Kidney (tissue), 14 donors: ENCODE measurements around the gene RTN3. TPM values are rescaled to one million over a fixed set of nuclear protein-coding genes. Genes with fewer than 3 reads are reported as not detected.
"Not testable (repeated sequence)": the region's sequence is repeated elsewhere in the genome, so short reads cannot be mapped to it uniquely, and the experiment has no call there.

Source experiments
- DNase-seq, 5 donors: peaks; one replicate each; pipeline ENCODE4 v3.0.0-alpha.2; 2013 to 2020
- FAIRE-seq: peaks from 2 replicates; lab custom pipeline; 2012; peaks lifted over from hg19 to GRCh38; lab: Jason Lieb, UNC
- H3K27ac ChIP-seq, 2 donors: one replicate each; pipeline ENCODE4 v1.7.0; 2013; ENCODE audit warnings: low read depth in 2 of 2, low read length in 2 of 2, inconsistent platforms in 1 of 2
- H3K27me3 ChIP-seq: one replicate; pipeline ENCODE4 v1.7.1; 2013; ENCODE audit warnings: low read length, inconsistent platforms; ENCODE audit not compliant: control insufficient read depth, insufficient read depth
- H3K36me3 ChIP-seq, 3 donors: one replicate each; pipeline versions ENCODE4 v1.7.0 to v1.7.1; 2013; ENCODE audit warnings: low read length in 3 of 3, control low read depth in 1 of 3, inconsistent platforms in 1 of 3; ENCODE audit not compliant: insufficient read depth in 3 of 3, control insufficient read depth in 2 of 3
- H3K4me1 ChIP-seq, 3 donors: one replicate each; pipeline versions ENCODE4 v1.7.0 to v1.7.1; 2013; ENCODE audit warnings: low read length in 3 of 3, inconsistent platforms in 1 of 3, low read depth in 1 of 3; ENCODE audit not compliant: control insufficient read depth in 2 of 3, insufficient read depth in 2 of 3
- H3K4me3 ChIP-seq, 3 donors: one replicate each; pipeline versions ENCODE4 v1.7.0 to v1.8.1; 2013; ENCODE audit warnings: low read length in 3 of 3, control low read depth in 1 of 3, inconsistent platforms in 1 of 3
- H3K9ac ChIP-seq, 3 donors: one replicate each; pipeline versions ENCODE4 v1.7.0 to v1.7.1; 2013; ENCODE audit warnings: low read length in 3 of 3, control low read depth in 1 of 3, inconsistent platforms in 1 of 3
- H3K9me3 ChIP-seq, 3 donors: one replicate each; pipeline versions ENCODE4 v1.7.0 to v1.7.1; 2013; ENCODE audit warnings: low read length in 3 of 3, control low read depth in 1 of 3, inconsistent platforms in 1 of 3; ENCODE audit not compliant: control insufficient read depth in 2 of 3, insufficient read depth in 1 of 3
- intact Hi-C: fragments of 100-400 bp; cut with DNase I; formaldehyde crosslinking; loops from one replicate; pipeline ENCODE4 v1.11.1; 2022
- polyA plus RNA-seq: library from polyadenylated mRNA; stranded (reverse); fragments of 350-450 nt; fragmentation: Illumina TruSeq; extraction: RNeasy Lipid Tissue Mini Kit (QIAGEN cat#74804); gene quantifications from one replicate; pipeline ENCODE4 v1.2.3, GENCODE V29; 2014; ENCODE audit warnings: low read depth, low replicate concordance; ENCODE audit not compliant: insufficient read depth
- total RNA-seq: library from RNA; stranded (reverse); fragmentation: NEBNext Ultra II Directional; extraction: Animal tissue kit (Norgen Biotek cat#: 25700); gene quantifications from one replicate; pipeline ENCODE4 v1.2.1, GENCODE V29; 2021
- TF ChIP-seq, protein P1 (sequence below): IDR thresholded peaks from 3 replicates; pipeline ENCODE4 v1.5.1; 2012; ENCODE audit warnings: mild to moderate bottlenecking, moderate library complexity, borderline replicate concordance; ENCODE audit not compliant: insufficient read depth; ENCODE audit errors: extremely low read depth
- donor health status: control.
- donor health status: control.
- donor health status: control.
- donor health status: control.
- donor health status: control.
- donor health status: DM: yes; HTN: yes; CAD: no.
- donor health status: Normal renal cell carcinoma (clear cell type).

Gene RTN3
- total and polyA plus RNA-seq, 2 donors from 2014 or later, result 93.1 to 109 TPM

DNA sequence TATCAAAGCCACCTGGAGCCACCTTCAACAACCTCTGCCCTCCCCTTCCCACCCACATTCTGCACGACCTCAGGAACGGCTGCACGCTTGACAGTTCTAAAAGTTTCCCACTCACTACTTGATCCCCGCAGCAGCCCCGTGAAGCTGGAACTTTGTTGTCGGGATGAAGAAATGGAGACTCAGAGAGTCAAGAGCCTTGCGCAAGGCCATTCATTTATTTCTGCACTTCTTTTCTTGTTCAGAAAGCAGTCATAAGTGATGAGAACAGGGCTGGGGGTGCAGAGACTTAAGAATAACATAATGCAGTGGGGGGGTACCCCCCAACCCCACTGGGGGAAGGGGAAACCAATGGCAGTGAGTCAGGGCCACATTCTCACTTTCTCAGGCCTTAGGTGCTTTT lies 89.5 kb downstream of the RTN3 start:
- Histone ChIP-seq H3K9me3 (no peaks in the 10 kb centered on the region), H3K36me3 (no peaks in the 10 kb centered on the region), H3K27ac (no peak overlapping the region), H3K27me3 (no peaks in the 10 kb centered on the region), H3K4me1 (peaks cover 0 to 12% (median 7%) of the 10 kb centered on the region in 3 donors), H3K4me3 (no peak overlapping the region), H3K9ac (no peak overlapping the region)
- peak in 1 of 5 donors; percentile 42 for DNase-seq
- intact Hi-C loops, result no loop called here
- no peak for FAIRE-seq
- TF ChIP-seq, protein P1, sequence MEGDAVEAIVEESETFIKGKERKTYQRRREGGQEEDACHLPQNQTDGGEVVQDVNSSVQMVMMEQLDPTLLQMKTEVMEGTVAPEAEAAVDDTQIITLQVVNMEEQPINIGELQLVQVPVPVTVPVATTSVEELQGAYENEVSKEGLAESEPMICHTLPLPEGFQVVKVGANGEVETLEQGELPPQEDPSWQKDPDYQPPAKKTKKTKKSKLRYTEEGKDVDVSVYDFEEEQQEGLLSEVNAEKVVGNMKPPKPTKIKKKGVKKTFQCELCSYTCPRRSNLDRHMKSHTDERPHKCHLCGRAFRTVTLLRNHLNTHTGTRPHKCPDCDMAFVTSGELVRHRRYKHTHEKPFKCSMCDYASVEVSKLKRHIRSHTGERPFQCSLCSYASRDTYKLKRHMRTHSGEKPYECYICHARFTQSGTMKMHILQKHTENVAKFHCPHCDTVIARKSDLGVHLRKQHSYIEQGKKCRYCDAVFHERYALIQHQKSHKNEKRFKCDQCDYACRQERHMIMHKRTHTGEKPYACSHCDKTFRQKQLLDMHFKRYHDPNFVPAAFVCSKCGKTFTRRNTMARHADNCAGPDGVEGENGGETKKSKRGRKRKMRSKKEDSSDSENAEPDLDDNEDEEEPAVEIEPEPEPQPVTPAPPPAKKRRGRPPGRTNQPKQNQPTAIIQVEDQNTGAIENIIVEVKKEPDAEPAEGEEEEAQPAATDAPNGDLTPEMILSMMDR, result no peak

DNA sequence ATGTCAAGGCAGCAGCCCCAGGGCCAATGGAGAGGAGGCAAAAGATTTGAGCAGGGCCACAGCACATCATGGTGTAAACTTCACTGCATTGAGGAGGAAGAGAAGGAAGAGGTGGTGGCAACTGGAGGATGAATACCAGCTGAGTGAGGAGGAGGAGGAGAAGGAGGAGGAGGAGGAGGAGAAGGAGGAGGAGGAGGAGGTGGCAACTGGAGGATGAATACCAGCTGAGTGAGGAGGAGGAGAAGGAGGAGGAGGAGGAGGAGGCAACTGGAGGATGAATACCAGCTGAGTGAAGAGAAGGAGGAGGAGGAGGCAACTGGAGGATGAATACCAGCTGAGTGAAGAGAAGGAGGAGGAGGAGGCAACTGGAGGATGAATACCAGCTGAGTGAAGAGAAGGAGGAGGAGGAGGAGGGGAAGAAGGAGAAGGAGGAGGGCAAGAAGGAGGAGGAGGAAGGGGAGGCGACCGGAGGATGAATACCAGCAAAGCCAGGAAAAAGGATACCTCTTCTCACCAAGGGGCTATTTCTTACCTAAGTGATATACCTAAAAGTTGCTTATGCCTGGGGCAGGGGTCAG lies 90.5 kb downstream of the RTN3 start:
- intact Hi-C loops, H3K9ac ChIP-seq, H3K27ac ChIP-seq, H3K4me3 ChIP-seq, H3K27me3 ChIP-seq, H3K9me3 ChIP-seq, FAIRE-seq, H3K36me3 ChIP-seq, H3K4me1 ChIP-seq, DNase-seq: not testable (repeated sequence)

DNA sequence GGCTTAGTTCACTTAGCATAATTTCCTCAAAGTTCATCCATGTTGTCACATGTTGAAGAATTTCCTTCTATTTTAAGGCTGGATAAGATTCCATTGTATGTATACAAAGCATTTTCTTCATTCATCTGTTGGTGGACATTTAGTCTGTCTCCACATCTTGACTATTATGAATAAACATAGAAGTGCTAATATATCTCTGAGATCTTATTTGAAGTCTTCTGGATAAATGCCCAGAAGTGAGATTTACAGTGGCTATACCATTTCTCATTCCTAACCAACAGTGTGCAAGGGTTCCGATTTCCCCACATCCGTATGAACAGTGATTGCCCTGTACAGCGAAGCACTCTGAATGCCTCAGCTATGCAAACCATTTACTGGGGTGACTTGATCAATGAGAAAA lies 93.9 kb downstream of the RTN3 start:
- Histone ChIP-seq H3K4me1 (peaks cover 0 to 2% (median 0%) of the 10 kb centered on the region in 3 donors), H3K27me3 (no peaks in the 10 kb centered on the region), H3K27ac (no peak overlapping the region), H3K4me3 (no peak overlapping the region), H3K9ac (no peak overlapping the region), H3K36me3 (no peaks in the 10 kb centered on the region), H3K9me3 (no peaks in the 10 kb centered on the region)
- intact Hi-C loops, result no loop called here
- TF ChIP-seq, protein P1, result no peak
- no peak for FAIRE-seq
- peak in 1 of 5 donors; percentile 30 for DNase-seq

DNA sequence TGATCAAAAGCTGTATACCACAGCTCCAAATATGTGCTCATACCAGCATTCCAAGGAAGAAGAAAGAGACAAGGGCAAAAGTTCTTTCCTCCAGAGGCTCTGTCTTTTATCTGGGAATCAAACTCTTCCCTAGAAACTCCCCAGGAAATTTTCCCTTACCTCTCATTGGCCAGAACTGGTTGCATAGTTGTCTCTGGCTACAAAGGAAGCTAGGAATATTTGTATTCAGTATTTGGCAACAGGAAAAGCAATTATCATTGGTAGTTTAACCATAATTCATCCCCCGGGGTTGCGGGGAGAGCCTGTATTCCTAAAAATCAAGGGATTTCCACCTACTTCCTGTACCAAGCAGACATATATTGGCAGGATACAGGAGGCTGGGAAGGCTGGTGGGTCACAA lies 97.7 kb downstream of the RTN3 start:
- Histone ChIP-seq H3K4me3 (no peak overlapping the region), H3K9me3 (no peaks in the 10 kb centered on the region), H3K27me3 (no peaks in the 10 kb centered on the region), H3K27ac (no peak overlapping the region), H3K9ac (no peak overlapping the region), H3K36me3 (no peaks in the 10 kb centered on the region), H3K4me1 (peaks cover 0 to 2% (median 0%) of the 10 kb centered on the region in 3 donors)
- intact Hi-C loops, result no loop called here
- TF ChIP-seq, protein P1, result no peak
- DNase-seq (peak in 2 of 5 donors; percentile 20 to 36), FAIRE-seq (no peak)
